ENCODE measurements around the gene KIF5A. TPM values are rescaled to one million over a fixed set of nuclear protein-coding genes. Genes with fewer than 3 reads are reported as not detected.
"Not testable (repeated sequence)": the region's sequence is repeated elsewhere in the genome, so short reads cannot be mapped to it uniquely, and the experiment has no call there.

Gene KIF5A
- total RNA-seq, 1 donor from 2014 or later = 0.14 TPM

- Histone ChIP-seq H3K27me3 (no peaks in the 10 kb centered on the region), H3K9me3 (no peaks in the 10 kb centered on the region), H3K4me1 (peaks cover 4% of the 10 kb centered on the region), H3K4me3 (no peak overlapping the region), H3K36me3 (no peaks in the 10 kb centered on the region), H3K27ac (no peak overlapping the region)
- no peak for TF ChIP-seq CTCF (IDR thresholded peaks at IDR 0.05)
- intact Hi-C loops (cut with DNase I) = no loop called here
- ATAC-seq = no peak
- no peak for DNase-seq
Observed at GRCh38 chr12:57586832-57587429, 37.1 kb downstream of the KIF5A start.

DNA sequence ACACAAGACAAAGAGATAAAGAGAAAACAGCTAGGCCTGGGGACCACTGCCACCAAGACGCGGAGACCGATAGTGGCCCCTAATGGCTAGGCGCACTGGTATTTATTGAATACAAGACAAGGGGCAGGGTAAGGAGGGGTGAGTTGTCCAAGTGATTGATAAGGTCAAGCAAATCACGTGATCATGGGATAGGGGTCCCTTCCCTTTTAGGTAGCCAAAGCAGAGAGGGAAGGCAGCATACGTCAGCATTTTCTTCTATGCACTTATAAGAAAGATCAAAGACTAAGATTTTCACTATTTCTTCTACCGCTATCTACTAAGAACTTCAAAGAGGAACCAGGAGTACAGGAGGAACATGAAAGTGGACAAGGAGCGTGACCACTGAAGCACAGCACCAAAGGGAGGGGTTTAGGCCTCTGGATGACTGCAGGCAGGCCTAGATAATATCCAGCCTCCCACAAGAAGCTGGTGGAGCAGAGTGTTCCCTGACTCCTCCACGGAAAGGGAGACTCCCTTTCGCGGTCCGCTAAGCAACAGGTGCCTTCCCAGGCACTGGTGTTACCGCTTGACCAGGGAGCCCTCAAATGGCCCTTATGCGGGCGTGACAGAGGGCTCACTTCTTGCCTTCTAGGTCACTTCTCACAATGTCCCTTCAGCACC lies 39.2 kb downstream of the KIF5A start:
- intact Hi-C loops (cut with DNase I); H3K9me3 ChIP-seq; DNase-seq; H3K36me3 ChIP-seq; H3K27ac ChIP-seq; ATAC-seq; H3K4me3 ChIP-seq; H3K27me3 ChIP-seq: not testable (repeated sequence)
- peaks cover 17% of the 10 kb centered on the region for H3K4me1 ChIP-seq

GRCh38 chr12:57590479-57590863 lies 40.6 kb downstream of the KIF5A start:
- Histone ChIP-seq H3K9me3 (no peaks in the 10 kb centered on the region), H3K27ac (peak overlapping the region; percentile 78), H3K4me3 (peak overlapping the region; percentile 94), H3K27me3 (no peaks in the 10 kb centered on the region), H3K4me1 (peaks cover 17% of the 10 kb centered on the region), H3K36me3 (peaks cover 6% of the 10 kb centered on the region)
- no peak for DNase-seq
- TF ChIP-seq CTCF (IDR thresholded peaks at IDR 0.05) = no peak
- ATAC-seq = no peak
- intact Hi-C loops (cut with DNase I) = no loop called here

- Histone ChIP-seq H3K27me3 (no peaks in the 10 kb centered on the region), H3K27ac (peak within 1 kb of the TSS; percentile 78), H3K36me3 (peaks cover 11% of the 10 kb centered on the region), H3K4me1 (peaks cover 17% of the 10 kb centered on the region), H3K9me3 (no peaks in the 10 kb centered on the region), H3K4me3 (peak within 1 kb of the TSS; percentile 94)
- intact Hi-C loops (cut with DNase I) = no loop called here
- ATAC-seq (peak; percentile 99), DNase-seq (peak; percentile 93)
- TF ChIP-seq CTCF (IDR thresholded peaks at IDR 0.05) = no peak
Observed at GRCh38 chr12:57590864-57591781, 41.3 kb downstream of the KIF5A start, which contains the start of gene PIP4K2C. Gene PIP4K2C, plus strand, starts transcription at chr12:57591192. Its CDS starts 98 bp downstream, at chr12:57591290.

DNA sequence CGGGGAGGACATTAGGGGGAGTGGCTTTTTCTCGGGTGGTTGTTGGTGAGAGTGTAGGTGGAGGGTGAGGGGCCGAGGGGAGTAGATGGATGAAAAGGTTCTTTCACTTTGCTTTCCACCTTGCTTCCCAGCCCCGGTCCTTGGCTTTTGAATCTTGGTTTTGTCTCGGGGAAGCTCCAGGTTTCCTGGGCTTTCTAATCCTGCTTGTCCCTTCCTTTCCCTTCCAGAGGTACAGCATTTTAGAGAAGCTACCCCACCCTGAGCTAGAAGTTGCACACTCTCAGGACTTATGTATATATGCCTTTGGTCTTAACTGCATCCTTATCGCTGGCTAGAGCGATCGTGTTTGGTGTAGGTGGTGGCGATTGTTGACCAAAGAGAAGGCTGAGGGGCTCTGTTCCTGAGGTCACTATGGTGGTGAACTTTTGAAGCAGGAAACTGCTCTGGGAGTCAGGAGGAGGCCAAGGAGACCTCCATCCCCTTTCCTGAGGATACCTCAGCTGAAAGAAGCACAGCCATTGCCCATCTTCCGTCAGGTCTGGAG lies 42.0 kb downstream of the KIF5A start:
- peak overlapping the region; percentile 94 for H3K4me3 ChIP-seq
- H3K36me3 ChIP-seq = peaks cover 18% of the 10 kb centered on the region
- intact Hi-C loops (cut with DNase I) = no loop called here
- no peaks in the 10 kb centered on the region for H3K27me3 ChIP-seq
- H3K9me3 ChIP-seq = no peaks in the 10 kb centered on the region
- ATAC-seq = no peak
- no peak for TF ChIP-seq CTCF (IDR thresholded peaks at IDR 0.05)
- peak overlapping the region; percentile 78 for H3K27ac ChIP-seq
- H3K4me1 ChIP-seq = peaks cover 17% of the 10 kb centered on the region
- DNase-seq = no peak

Measured in upper lobe of right lung (tissue), 1 donor.